Astrocyte of the hippocampus (primary cell): ENCODE measurements around the gene TCF19.

Experiments used
- DNase-seq: peaks from one replicate; pipeline ENCODE4 v3.0.0; 2011; ENCODE audit warnings: low read depth, low spot score

TCF19 gene

GRCh38 chr6:31205638-31206037, 47.2 kb downstream of the TCF19 start:
- no peak for DNase-seq

- no peak for DNase-seq
Observed at GRCh38 chr6:31208506-31208905, 50.1 kb downstream of the TCF19 start.

GRCh38 chr6:31209137-31209536, 50.7 kb downstream of the TCF19 start:
- no peak for DNase-seq

GRCh38 chr6:31210123-31210522, 51.7 kb downstream of the TCF19 start:
- no peak for DNase-seq

GRCh38 chr6:31210741-31211532, 52.5 kb downstream of the TCF19 start:
- no peak for DNase-seq
